HepG2 (cell line): Measurements from ENCODE around the gene PSENEN. TPM values are rescaled to one million over a fixed set of nuclear protein-coding genes. Genes with fewer than 3 reads are reported as not detected.

Source experiments
- DMTF1 ChIP-seq: sonication (generic); formaldehyde crosslinking; IDR thresholded peaks from 2 replicates; pipeline ENCODE4 v1.4.0; 2020; ENCODE audit warnings: mild to moderate bottlenecking, missing genetic modification reagents
- HNRNPH1 ChIP-seq: fragments of 200-400 bp; formaldehyde crosslinking; optimal IDR thresholded peaks from 2 replicates; pipeline ENCODE3; 2017; ENCODE audit warnings: mild to moderate bottlenecking, low read depth, low read length
- KDM6A ChIP-seq: IDR thresholded peaks from 2 replicates; pipeline ENCODE4 v1.6.1; 2016; ENCODE audit warnings: low read depth
- NFYB ChIP-seq: sonication (generic); formaldehyde crosslinking; IDR thresholded peaks from 2 replicates; pipeline ENCODE4 v1.4.0; 2020; ENCODE audit warnings: missing genetic modification reagents
- PRDM4 ChIP-seq: sonication (generic); formaldehyde crosslinking; IDR thresholded peaks from 2 replicates; pipeline ENCODE4 v1.9.0; 2021; ENCODE audit warnings: missing genetic modification reagents, borderline replicate concordance
- PRMT3 ChIP-seq: sonication (generic); formaldehyde crosslinking; IDR thresholded peaks from 2 replicates; pipeline ENCODE4 v1.8.1; 2022; ENCODE audit warnings: low read depth, mild to moderate bottlenecking, moderate library complexity, missing genetic modification reagents, borderline replicate concordance
- REPIN1 ChIP-seq: sonication (generic); formaldehyde crosslinking; IDR thresholded peaks from 2 replicates; pipeline ENCODE4 v1.8.0; 2022; ENCODE audit warnings: missing genetic modification reagents, low read depth, mild to moderate bottlenecking, borderline replicate concordance
- RERE ChIP-seq: IDR thresholded peaks from 2 replicates; pipeline ENCODE4 v1.6.1; 2016; ENCODE audit warnings: low read depth, missing genetic modification reagents, missing compliant biosample characterization
- TBX3 ChIP-seq: fragments of 450-650 bp; IDR thresholded peaks from 2 replicates; pipeline ENCODE4 v1.6.1; 2017; ENCODE audit warnings: antibody characterized with exemption, mild to moderate bottlenecking, inconsistent platforms, borderline replicate concordance
- ZNF205 ChIP-seq: IDR thresholded peaks from 2 replicates; pipeline ENCODE4 v1.6.1; 2018; ENCODE audit warnings: missing biosample characterization, missing genetic modification reagents
- ZNF207 ChIP-seq: fragments of 450-650 bp; IDR thresholded peaks from 2 replicates; pipeline ENCODE4 v1.6.1; 2016; ENCODE audit warnings: antibody characterized with exemption, borderline replicate concordance
- ZNF280D ChIP-seq: sonication (generic); formaldehyde crosslinking; IDR thresholded peaks from 2 replicates; pipeline ENCODE4 v1.5.1; 2020; ENCODE audit warnings: mild to moderate bottlenecking, missing genetic modification reagents
- ZNF563 ChIP-seq: sonication (generic); formaldehyde crosslinking; IDR thresholded peaks from 2 replicates; pipeline ENCODE4 v1.8.0; 2022; ENCODE audit warnings: mild to moderate bottlenecking, moderate library complexity, missing genetic modification reagents
- ZNF674 ChIP-seq: sonication (generic); formaldehyde crosslinking; IDR thresholded peaks from 2 replicates; pipeline ENCODE4 v1.5.0; 2020; ENCODE audit warnings: low read depth, mild to moderate bottlenecking, missing genetic modification reagents
- ZSCAN31 ChIP-seq: sonication (generic); formaldehyde crosslinking; IDR thresholded peaks from 2 replicates; pipeline ENCODE4 v1.5.0; 2020; ENCODE audit warnings: low read depth, mild to moderate bottlenecking, missing genetic modification reagents
- polyA plus RNA-seq, 8 experiments: library from polyadenylated mRNA; depleted of rRNA in 3 of 8; stranded (reverse) in 7 of 8; unstranded in 1 of 8; fragments of >200 nt; fragmentation: Illumina TruSeq in 4 of 8; extraction: Trizol in 4 of 8; gene quantifications; 2 replicates each; pipeline versions ENCODE4 v1.2.1 to v1.2.3, GENCODE V29; 2011 to 2016; ENCODE audit warnings: low read depth in 4 of 8, missing spikeins in 1 of 8, mixed read lengths in 1 of 8; ENCODE audit not compliant: insufficient read depth in 1 of 8
- total RNA-seq, 5 experiments: library from RNA; depleted of rRNA; stranded (reverse); fragments of >200 nt; fragmentation: Illumina TruSeq; extraction: Trizol; gene quantifications; 2 replicates each; pipeline ENCODE4 v1.2.3, GENCODE V29; 2016; ENCODE audit warnings: low read depth in 1 of 5

The PSENEN gene
- total and polyA plus RNA-seq, 2 of the 13 experiments (the other 11 are each of a cell fraction or from before 2014, with no cell fraction given) = 16.9 to 34.2 TPM

- TF ChIP-seq DMTF1 (CRISPR knock-in tag) (no peak), RERE (CRISPR knock-in tag) (no peak), PRDM4 (CRISPR knock-in tag) (no peak), HNRNPH1 (no peak), REPIN1 (peak; percentile 83; the same call in 1 of the 2 replicates), TBX3 (no peak), ZNF563 (CRISPR knock-in tag) (no peak), PRMT3 (no peak), ZNF207 (no peak), ZNF205 (CRISPR knock-in tag) (no peak), ZNF674 (CRISPR knock-in tag) (no peak), KDM6A (CRISPR knock-in tag) (no peak), NFYB (CRISPR knock-in tag) (peak; percentile 98), ZNF280D (CRISPR knock-in tag) (no peak), ZSCAN31 (CRISPR knock-in tag) (no peak)
Measured at GRCh38 chr19:35757749-35758608, 12.5 kb downstream of the PSENEN start, which contains the start of gene PROSER3 (continued).
